Upper lobe of left lung (tissue), 6 donors: ENCODE data around the gene IKZF2. TPM values are rescaled to one million over a fixed set of nuclear protein-coding genes. Genes with fewer than 3 reads are reported as not detected.

ENCODE experiments used
- ATAC-seq, 2 donors: fragments of 200-7000 bp; cut with Tn5 transposase; one replicate each; pipeline ENCODE4 v1.9.1; 2022; ENCODE audit warnings: mild to moderate bottlenecking in 2 of 2, moderate library complexity in 2 of 2; ENCODE audit not compliant: low FRiP score in 2 of 2
- DNase-seq, 2 donors: peaks; one replicate each; pipeline ENCODE4 v3.0.0-alpha.2; 2019 to 2020
- H3K27ac ChIP-seq, 4 donors: fragments of 200-600 bp; sonication (generic); one replicate each; pipeline ENCODE4 v1.5.1; 2016 to 2019
- H3K27me3 ChIP-seq, 4 donors: fragments of 200-600 bp; sonication (generic); one replicate each; pipeline ENCODE4 v1.5.1; 2017 to 2019
- H3K36me3 ChIP-seq, 4 donors: fragments of 200-600 bp; sonication (generic); one replicate each; pipeline ENCODE4 v1.5.1; 2016 to 2019
- H3K4me1 ChIP-seq, 4 donors: fragments of 200-600 bp; sonication (generic); one replicate each; pipeline ENCODE4 v1.5.1; 2018 to 2019
- H3K4me3 ChIP-seq, 4 donors: fragments of 200-600 bp; sonication (generic); one replicate each; pipeline ENCODE4 v1.5.1; 2017 to 2019; ENCODE audit warnings: mild to moderate bottlenecking in 2 of 4, moderate library complexity in 1 of 4
- H3K9me3 ChIP-seq, 4 donors: fragments of 200-600 bp; sonication (generic); one replicate each; pipeline ENCODE4 v1.5.1; 2018 to 2019
- EP300 ChIP-seq, 4 donors: sonication (generic); formaldehyde crosslinking; IDR thresholded peaks; one replicate each; pipeline ENCODE4 v1.5.1; 2017; ENCODE audit warnings: antibody characterized with exemption in 4 of 4, control low read depth in 2 of 4
- POLR2A ChIP-seq, 4 donors: fragments of 450-650 bp; IDR thresholded peaks; one replicate each; pipeline ENCODE4 v1.5.1; 2016 to 2017; ENCODE audit warnings: antibody characterized with exemption in 4 of 4, mild to moderate bottlenecking in 2 of 4
- POLR2AphosphoS5 ChIP-seq, 2 donors: sonication (generic); formaldehyde crosslinking; IDR thresholded peaks; one replicate each; pipeline ENCODE4 v1.5.1; 2017; ENCODE audit warnings: antibody characterized with exemption in 2 of 2
- WGBS, 2 donors: methylation state at CpG; one replicate each; pipeline ENCODE4 v1.1.5; 2017 to 2018; 5-methylcytosine and 5-hydroxymethylcytosine counted together
- total RNA-seq, 6 donors: library from RNA; depleted of rRNA in 4 of 6; stranded (reverse); fragments of >200 nt in 4 of 6; gene quantifications; one replicate each; pipeline versions ENCODE4 v1.1.0 to v1.2.1, GENCODE V29; 2016 to 2021
- TF ChIP-seq, protein P1 (sequence below), 6 experiments: fragments of 450-650 bp in 4 of 6; fragments of 200-600 bp in 2 of 6; sonication (generic) in 2 of 6; IDR thresholded peaks; one replicate each; pipeline ENCODE4 v1.5.1; 2016 to 2019; ENCODE audit warnings: antibody characterized with exemption in 6 of 6
- donor health status: DM: no; HTN: no; CAD: no; lungs with moderate emphysema.
- donor health status: DM: no; HTN: yes; CAD: no; lungs with severe emphysema.

IKZF2 gene
- total RNA-seq, 6 donors from 2014 or later = 10.4 to 35.7 (median 13.5) TPM

DNA sequence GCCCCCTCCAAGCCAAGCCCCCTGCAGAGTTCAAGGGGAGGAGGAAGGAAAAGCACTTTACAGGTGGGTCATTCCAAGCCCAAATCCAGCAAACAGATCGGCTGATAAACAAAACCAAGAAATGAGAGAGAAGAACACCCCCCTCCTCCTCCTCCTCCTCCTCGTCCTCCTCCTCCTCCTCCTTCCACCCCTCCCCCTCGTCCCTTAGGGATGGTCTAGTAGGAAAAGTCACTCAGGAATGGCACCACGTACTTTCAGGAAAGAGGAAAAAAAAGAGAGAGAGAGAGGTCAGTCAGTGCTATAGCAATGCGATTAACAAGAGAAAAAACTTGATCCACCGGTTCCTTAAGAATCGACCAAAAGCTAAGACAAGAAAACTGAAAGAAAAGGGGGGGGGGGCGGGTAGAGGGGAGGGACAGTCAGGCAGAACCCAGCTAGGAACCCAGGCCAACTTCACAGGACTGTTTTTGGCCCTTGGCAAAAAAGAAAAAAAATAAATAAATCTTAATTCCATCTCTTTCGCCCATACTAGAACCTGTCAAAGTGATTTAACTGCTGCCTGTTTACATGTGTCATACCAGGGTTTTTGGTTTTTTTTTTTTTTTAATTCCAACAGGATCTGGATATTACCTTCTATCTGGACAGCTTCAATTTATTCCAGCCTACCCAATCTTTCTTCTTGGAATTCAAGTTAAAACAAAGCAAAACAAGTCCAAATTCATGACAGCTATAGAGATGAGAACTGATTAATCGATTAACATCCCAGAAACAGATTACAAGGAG lies 906 bp downstream of the IKZF2 start:
- peaks cover 8 to 21% (median 16%) of the 10 kb centered on the region in 4 donors for H3K4me1 ChIP-seq
- H3K27me3 ChIP-seq = no peaks in the 10 kb centered on the region
- no peak for ATAC-seq
- H3K4me3 ChIP-seq = peak overlapping the region; percentile 40 to 97 (median 84)
- peak in 1 of 2 donors; percentile 23 for DNase-seq
- H3K9me3 ChIP-seq = no peaks in the 10 kb centered on the region
- H3K27ac ChIP-seq = peak overlapping the region; percentile 78 to 93 (median 82)
- TF ChIP-seq, protein P1, sequence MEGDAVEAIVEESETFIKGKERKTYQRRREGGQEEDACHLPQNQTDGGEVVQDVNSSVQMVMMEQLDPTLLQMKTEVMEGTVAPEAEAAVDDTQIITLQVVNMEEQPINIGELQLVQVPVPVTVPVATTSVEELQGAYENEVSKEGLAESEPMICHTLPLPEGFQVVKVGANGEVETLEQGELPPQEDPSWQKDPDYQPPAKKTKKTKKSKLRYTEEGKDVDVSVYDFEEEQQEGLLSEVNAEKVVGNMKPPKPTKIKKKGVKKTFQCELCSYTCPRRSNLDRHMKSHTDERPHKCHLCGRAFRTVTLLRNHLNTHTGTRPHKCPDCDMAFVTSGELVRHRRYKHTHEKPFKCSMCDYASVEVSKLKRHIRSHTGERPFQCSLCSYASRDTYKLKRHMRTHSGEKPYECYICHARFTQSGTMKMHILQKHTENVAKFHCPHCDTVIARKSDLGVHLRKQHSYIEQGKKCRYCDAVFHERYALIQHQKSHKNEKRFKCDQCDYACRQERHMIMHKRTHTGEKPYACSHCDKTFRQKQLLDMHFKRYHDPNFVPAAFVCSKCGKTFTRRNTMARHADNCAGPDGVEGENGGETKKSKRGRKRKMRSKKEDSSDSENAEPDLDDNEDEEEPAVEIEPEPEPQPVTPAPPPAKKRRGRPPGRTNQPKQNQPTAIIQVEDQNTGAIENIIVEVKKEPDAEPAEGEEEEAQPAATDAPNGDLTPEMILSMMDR (IDR thresholded peaks at IDR 0.05) = no peak
- no peak for TF ChIP-seq POLR2A (IDR thresholded peaks at IDR 0.05)
- no peak for TF ChIP-seq POLR2AphosphoS5 (IDR thresholded peaks at IDR 0.05)
- TF ChIP-seq EP300 (IDR thresholded peaks at IDR 0.05) = no peak
- WGBS, 2 donors = 5 to 10% methylated on average over 10 of the region's 10 CpGs
- no peaks in the 10 kb centered on the region for H3K36me3 ChIP-seq

DNA sequence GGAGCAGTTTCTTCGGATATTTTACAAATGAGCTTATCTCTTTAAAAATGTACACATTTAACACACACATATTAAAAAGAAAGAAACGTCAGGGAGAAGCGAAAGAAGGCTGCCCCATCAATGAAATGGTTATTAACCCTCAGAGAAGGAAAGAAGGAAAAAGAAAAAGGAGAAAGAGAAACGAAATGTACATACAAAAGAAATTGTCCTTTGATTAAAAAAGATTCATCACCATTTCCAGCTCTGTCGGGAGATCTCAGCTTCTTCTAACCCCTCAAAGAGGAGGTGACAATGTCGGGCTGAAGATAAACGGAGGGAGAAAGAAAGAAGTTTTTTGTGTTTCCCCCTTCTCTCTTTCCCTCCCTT lies 1.5 kb downstream of the IKZF2 start:
- DNase-seq (no peak), ATAC-seq (no peak)
- TF ChIP-seq POLR2AphosphoS5 (IDR thresholded peaks at IDR 0.05) = no peak
- no peak for TF ChIP-seq EP300 (IDR thresholded peaks at IDR 0.05)
- TF ChIP-seq, protein P1 (IDR thresholded peaks at IDR 0.05) = no peak
- Histone ChIP-seq H3K4me3 (peak overlapping the region; percentile 40 to 97 (median 84)), H3K4me1 (peaks cover 8 to 21% (median 16%) of the 10 kb centered on the region in 4 donors), H3K27me3 (no peaks in the 10 kb centered on the region), H3K36me3 (no peaks in the 10 kb centered on the region), H3K9me3 (no peaks in the 10 kb centered on the region), H3K27ac (peak overlapping the region; percentile 66 to 93 (median 82))
- 2% methylated on average over 7 of the region's 7 CpGs for WGBS, 2 donors

DNA sequence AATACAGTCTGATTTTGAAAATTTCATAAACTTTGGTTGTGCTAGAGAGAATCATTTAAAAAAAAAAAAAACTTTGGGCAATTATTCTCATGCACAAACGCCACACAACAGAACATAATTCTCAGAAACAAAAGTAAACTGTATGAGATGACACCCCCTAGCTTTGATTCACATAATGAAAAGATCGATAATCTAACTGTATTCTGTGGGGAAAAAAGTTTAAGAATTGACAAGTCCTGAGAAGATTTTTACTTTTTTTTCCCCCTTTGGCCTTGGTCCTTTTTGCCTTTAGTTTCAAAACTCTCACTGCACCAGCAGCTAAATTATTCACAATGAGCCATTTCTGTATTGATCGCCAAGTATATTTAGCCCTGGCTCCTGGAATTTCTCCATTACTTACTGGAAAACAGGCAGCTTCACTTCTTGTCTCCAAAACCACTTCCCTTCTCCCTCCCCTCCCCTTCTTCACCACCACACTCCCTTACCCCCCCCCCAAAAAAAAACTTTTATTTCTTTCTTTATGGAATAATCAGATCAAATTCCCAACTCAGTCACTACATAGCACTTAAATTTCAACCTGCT lies 2.0 kb downstream of the IKZF2 start:
- 26 to 37% methylated on average over 3 of the region's 3 CpGs for WGBS, 2 donors
- Histone ChIP-seq H3K4me3 (peak overlapping the region in 3 of 4 donors; percentile 77 to 97 (median 92)), H3K27me3 (no peaks in the 10 kb centered on the region), H3K36me3 (no peaks in the 10 kb centered on the region), H3K9me3 (no peaks in the 10 kb centered on the region), H3K27ac (peak overlapping the region in 3 of 4 donors; percentile 66 to 93 (median 85)), H3K4me1 (peaks cover 8 to 21% (median 16%) of the 10 kb centered on the region in 4 donors)
- TF ChIP-seq EP300 (IDR thresholded peaks at IDR 0.05) = no peak
- TF ChIP-seq POLR2A (IDR thresholded peaks at IDR 0.05) = no peak
- TF ChIP-seq, protein P1 (IDR thresholded peaks at IDR 0.05) = no peak
- TF ChIP-seq POLR2AphosphoS5 (IDR thresholded peaks at IDR 0.05) = no peak
- DNase-seq (no peak), ATAC-seq (no peak)

DNA sequence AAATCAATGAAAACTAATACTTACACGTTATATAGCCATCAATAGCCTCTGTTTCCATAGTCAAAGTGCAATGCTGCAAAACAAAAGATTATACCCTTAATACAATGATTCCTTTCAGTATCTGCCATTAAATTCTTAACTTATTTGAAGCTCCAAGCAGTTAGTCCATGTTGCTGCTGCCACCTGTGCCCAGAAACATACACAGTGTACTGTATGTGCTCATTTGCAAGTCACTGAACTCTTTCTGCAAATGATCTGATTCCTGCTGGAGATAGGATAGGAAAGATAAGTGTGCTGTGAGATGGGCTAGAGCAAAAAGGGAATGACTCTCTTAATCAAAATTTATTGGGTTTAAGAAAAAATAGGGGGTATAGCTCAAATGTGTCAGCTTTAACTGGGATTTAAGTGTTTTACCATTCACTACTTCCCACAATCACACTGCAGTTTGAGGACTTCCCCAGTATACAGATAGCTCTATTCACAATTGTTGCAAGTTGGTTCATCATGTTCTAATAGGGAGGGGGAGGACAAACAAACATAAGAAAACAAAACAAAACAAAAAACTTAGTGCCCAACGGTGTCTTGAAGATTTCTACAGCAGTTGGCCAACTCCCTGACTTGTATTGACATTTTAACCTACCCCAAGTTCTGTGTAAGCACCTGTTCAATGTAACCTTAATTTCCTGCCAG lies 2.7 kb downstream of the IKZF2 start:
- peaks cover 8 to 20% (median 16%) of the 10 kb centered on the region in 4 donors for H3K4me1 ChIP-seq
- H3K27me3 ChIP-seq = no peaks in the 10 kb centered on the region
- no peaks in the 10 kb centered on the region for H3K36me3 ChIP-seq
- DNase-seq = no peak
- 38 to 50% methylated on average over 2 of the region's 2 CpGs for whole genome bisulfite sequencing, 2 donors
- no peak for ATAC-seq
- TF ChIP-seq, protein P1 (IDR thresholded peaks at IDR 0.05) = no peak
- TF ChIP-seq EP300 (IDR thresholded peaks at IDR 0.05) (no peak), POLR2AphosphoS5 (IDR thresholded peaks at IDR 0.05) (no peak), POLR2A (IDR thresholded peaks at IDR 0.05) (no peak)
- no peaks in the 10 kb centered on the region for H3K9me3 ChIP-seq
- peak overlapping the region in 2 of 4 donors; percentile 19 to 85 for H3K27ac ChIP-seq
- H3K4me3 ChIP-seq = peak overlapping the region in 3 of 4 donors; percentile 77 to 97 (median 92)
